Sigmoid colon (tissue), 4 donors: ENCODE data around the gene MEOX2.

Source experiments
- CTCF ChIP-seq, 4 experiments: fragments of 450-650 bp in 3 of 4; fragments of 200-600 bp in 1 of 4; IDR thresholded peaks; one replicate each; pipeline ENCODE4 v1.5.1; 2016 to 2019; ENCODE audit warnings: antibody characterized with exemption in 4 of 4, mild to moderate bottlenecking in 3 of 4, moderate library complexity in 2 of 4
- EP300 ChIP-seq, 4 donors: sonication (generic); formaldehyde crosslinking; IDR thresholded peaks; one replicate each; pipeline ENCODE4 v1.6.1; 2017; ENCODE audit warnings: antibody characterized with exemption in 4 of 4
- POLR2AphosphoS5 ChIP-seq, 4 donors: sonication (generic); formaldehyde crosslinking; IDR thresholded peaks; one replicate each; pipeline ENCODE4 v1.6.1; 2017; ENCODE audit warnings: antibody characterized with exemption in 4 of 4

- no peak for TF ChIP-seq CTCF (IDR thresholded peaks at IDR 0.05)
- TF ChIP-seq EP300 (IDR thresholded peaks at IDR 0.05) = no peak
- TF ChIP-seq POLR2AphosphoS5 (IDR thresholded peaks at IDR 0.05) = peak in 1 of 4 donors; percentile 25
Observed at GRCh38 chr7:15586266-15586665, 100.2 kb downstream of the MEOX2 start.
